ENCODE measurements around the gene GEMIN5.
A peak's percentile ranks its signal among the peaks of the same experiment; 100 is the strongest.
"Not testable (repeated sequence)": the region's sequence is repeated elsewhere in the genome, so short reads cannot be mapped to it uniquely, and the experiment has no call there.

GEMIN5 gene

GRCh38 chr5:154937718-154938466 lies at the start of gene GEMIN5:
Gene GEMIN5, minus strand, starts transcription at chr5:154938211. Its CDS starts 78 bp downstream, at chr5:154938133.
- DNase-seq (ENCODE audit: low spot score): peak; percentile 76

- DNase-seq (ENCODE audit: low spot score): no peak
Observed at GRCh38 chr5:154986151-154986550, 48.1 kb upstream of the GEMIN5 start.

GRCh38 chr5:154984946-154985516 lies 47.0 kb upstream of the GEMIN5 start:
- DNase-seq (ENCODE audit: low spot score): no peak

- DNase-seq (ENCODE audit: low spot score): not testable (repeated sequence)
Observed at GRCh38 chr5:154978294-154978693, 40.3 kb upstream of the GEMIN5 start.

- no peak for DNase-seq (ENCODE audit: low spot score)
Observed at GRCh38 chr5:154977409-154977808, 39.4 kb upstream of the GEMIN5 start.

GRCh38 chr5:154976082-154976481 lies 38.1 kb upstream of the GEMIN5 start:
- not testable (repeated sequence) for DNase-seq (ENCODE audit: low spot score)

GRCh38 chr5:154972476-154973080 lies 34.6 kb upstream of the GEMIN5 start:
- peak; percentile 76 for DNase-seq (ENCODE audit: low spot score)

GRCh38 chr5:154971501-154971900 lies 33.5 kb upstream of the GEMIN5 start:
- no peak for DNase-seq (ENCODE audit: low spot score)

GRCh38 chr5:154970759-154971158 lies 32.7 kb upstream of the GEMIN5 start:
- DNase-seq (ENCODE audit: low spot score): no peak

- DNase-seq (ENCODE audit: low spot score): no peak
Observed at GRCh38 chr5:154968953-154969352, 30.9 kb upstream of the GEMIN5 start.

- DNase-seq (ENCODE audit: low spot score): peak; percentile 48
Observed at GRCh38 chr5:154967421-154968024, 29.5 kb upstream of the GEMIN5 start.

- no peak for DNase-seq (ENCODE audit: low spot score)
Observed at GRCh38 chr5:154966874-154967273, 28.9 kb upstream of the GEMIN5 start.

GRCh38 chr5:154966081-154966841 lies 28.2 kb upstream of the GEMIN5 start:
- no peak for DNase-seq (ENCODE audit: low spot score)

GRCh38 chr5:154962494-154962893 lies 24.5 kb upstream of the GEMIN5 start:
- no peak for DNase-seq (ENCODE audit: low spot score)

GRCh38 chr5:154956712-154957111 lies 18.7 kb upstream of the GEMIN5 start:
- no peak for DNase-seq (ENCODE audit: low spot score)

- no peak for DNase-seq (ENCODE audit: low spot score)
Observed at GRCh38 chr5:154949781-154950180, 11.8 kb upstream of the GEMIN5 start.

GRCh38 chr5:154948313-154948712 lies 10.3 kb upstream of the GEMIN5 start:
- no peak for DNase-seq (ENCODE audit: low spot score)

- DNase-seq (ENCODE audit: low spot score): peak; percentile 98
Observed at GRCh38 chr5:154947778-154948177, 9.8 kb upstream of the GEMIN5 start.

- DNase-seq (ENCODE audit: low spot score): peak; percentile 65
Observed at GRCh38 chr5:154945695-154946301, 7.8 kb upstream of the GEMIN5 start.

- no peak for DNase-seq (ENCODE audit: low spot score)
Observed at GRCh38 chr5:154944716-154945115, 6.7 kb upstream of the GEMIN5 start.

GRCh38 chr5:154943527-154943926 lies 5.5 kb upstream of the GEMIN5 start:
- no peak for DNase-seq (ENCODE audit: low spot score)

Data from pons (tissue), 1 donor.